Panc1 (cell line): Measurements from ENCODE around the gene MTA3.

Source experiments
- POLR2AphosphoS5 ChIP-seq: IDR thresholded peaks from 2 replicates; pipeline ENCODE4 v1.6.1; 2012; ENCODE audit warnings: mild to moderate bottlenecking, low read depth, low read length, moderate library complexity
- SIN3A ChIP-seq: IDR thresholded peaks from 2 replicates; pipeline ENCODE4 v1.6.1; 2012; ENCODE audit warnings: low read depth, mild to moderate bottlenecking, low read length, moderate library complexity, borderline replicate concordance; ENCODE audit not compliant: insufficient read depth
- TCF7L2 ChIP-seq: IDR thresholded peaks from 2 replicates; pipeline ENCODE4 v1.6.1; 2011; ENCODE audit warnings: mild to moderate bottlenecking, low read depth, low read length, inconsistent platforms
- TF ChIP-seq, protein P1 (sequence below), 2 experiments: IDR thresholded peaks; 2 replicates each; pipeline ENCODE4 v1.6.1; 2011 to 2012; ENCODE audit warnings: low read depth in 2 of 2, control low read depth in 1 of 2, low read length in 1 of 2, mild to moderate bottlenecking in 1 of 2, moderate library complexity in 1 of 2; ENCODE audit not compliant: insufficient read depth in 1 of 2
- TF ChIP-seq, protein P2 (sequence below): fragments of 450-650 bp; IDR thresholded peaks from 2 replicates; pipeline ENCODE4 v1.5.1; 2017; ENCODE audit warnings: mild to moderate bottlenecking

DNA sequence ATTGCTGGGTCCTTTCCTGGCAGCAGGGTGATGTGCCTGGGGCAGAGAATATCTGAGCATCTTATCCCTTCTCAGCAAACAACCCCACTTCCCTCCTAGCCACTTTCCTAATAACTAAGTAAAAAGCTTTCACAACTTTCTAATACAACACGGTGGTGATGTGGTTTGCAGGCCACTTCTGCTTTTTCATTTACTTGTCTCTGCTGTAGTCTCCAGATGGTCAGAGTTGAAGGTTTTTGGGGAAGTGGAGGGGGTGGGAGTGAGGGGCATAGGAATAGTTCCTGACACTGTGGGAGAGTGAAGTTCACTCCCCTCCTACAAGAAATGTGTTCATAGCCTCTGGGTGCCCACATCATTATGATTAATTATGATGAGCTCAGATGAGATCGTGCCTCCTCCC is 183.9 kb downstream of the MTA3 start:
- TF ChIP-seq, protein P1, sequence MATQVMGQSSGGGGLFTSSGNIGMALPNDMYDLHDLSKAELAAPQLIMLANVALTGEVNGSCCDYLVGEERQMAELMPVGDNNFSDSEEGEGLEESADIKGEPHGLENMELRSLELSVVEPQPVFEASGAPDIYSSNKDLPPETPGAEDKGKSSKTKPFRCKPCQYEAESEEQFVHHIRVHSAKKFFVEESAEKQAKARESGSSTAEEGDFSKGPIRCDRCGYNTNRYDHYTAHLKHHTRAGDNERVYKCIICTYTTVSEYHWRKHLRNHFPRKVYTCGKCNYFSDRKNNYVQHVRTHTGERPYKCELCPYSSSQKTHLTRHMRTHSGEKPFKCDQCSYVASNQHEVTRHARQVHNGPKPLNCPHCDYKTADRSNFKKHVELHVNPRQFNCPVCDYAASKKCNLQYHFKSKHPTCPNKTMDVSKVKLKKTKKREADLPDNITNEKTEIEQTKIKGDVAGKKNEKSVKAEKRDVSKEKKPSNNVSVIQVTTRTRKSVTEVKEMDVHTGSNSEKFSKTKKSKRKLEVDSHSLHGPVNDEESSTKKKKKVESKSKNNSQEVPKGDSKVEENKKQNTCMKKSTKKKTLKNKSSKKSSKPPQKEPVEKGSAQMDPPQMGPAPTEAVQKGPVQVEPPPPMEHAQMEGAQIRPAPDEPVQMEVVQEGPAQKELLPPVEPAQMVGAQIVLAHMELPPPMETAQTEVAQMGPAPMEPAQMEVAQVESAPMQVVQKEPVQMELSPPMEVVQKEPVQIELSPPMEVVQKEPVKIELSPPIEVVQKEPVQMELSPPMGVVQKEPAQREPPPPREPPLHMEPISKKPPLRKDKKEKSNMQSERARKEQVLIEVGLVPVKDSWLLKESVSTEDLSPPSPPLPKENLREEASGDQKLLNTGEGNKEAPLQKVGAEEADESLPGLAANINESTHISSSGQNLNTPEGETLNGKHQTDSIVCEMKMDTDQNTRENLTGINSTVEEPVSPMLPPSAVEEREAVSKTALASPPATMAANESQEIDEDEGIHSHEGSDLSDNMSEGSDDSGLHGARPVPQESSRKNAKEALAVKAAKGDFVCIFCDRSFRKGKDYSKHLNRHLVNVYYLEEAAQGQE (IDR thresholded peaks at IDR 0.05; ENCODE audit: insufficient read depth in 1 of 2, low read depth in 2 of 2, low read length in 1 of 2): no peak
- TF ChIP-seq, protein P2, sequence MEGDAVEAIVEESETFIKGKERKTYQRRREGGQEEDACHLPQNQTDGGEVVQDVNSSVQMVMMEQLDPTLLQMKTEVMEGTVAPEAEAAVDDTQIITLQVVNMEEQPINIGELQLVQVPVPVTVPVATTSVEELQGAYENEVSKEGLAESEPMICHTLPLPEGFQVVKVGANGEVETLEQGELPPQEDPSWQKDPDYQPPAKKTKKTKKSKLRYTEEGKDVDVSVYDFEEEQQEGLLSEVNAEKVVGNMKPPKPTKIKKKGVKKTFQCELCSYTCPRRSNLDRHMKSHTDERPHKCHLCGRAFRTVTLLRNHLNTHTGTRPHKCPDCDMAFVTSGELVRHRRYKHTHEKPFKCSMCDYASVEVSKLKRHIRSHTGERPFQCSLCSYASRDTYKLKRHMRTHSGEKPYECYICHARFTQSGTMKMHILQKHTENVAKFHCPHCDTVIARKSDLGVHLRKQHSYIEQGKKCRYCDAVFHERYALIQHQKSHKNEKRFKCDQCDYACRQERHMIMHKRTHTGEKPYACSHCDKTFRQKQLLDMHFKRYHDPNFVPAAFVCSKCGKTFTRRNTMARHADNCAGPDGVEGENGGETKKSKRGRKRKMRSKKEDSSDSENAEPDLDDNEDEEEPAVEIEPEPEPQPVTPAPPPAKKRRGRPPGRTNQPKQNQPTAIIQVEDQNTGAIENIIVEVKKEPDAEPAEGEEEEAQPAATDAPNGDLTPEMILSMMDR: no peak
- TF ChIP-seq POLR2AphosphoS5: no peak
- TF ChIP-seq TCF7L2: no peak
- no peak for TF ChIP-seq SIN3A
